Left kidney (tissue), 8 donors: Measurements from ENCODE around the gene PTP4A2. TPM values are rescaled to one million over a fixed set of nuclear protein-coding genes. Genes with fewer than 3 reads are reported as not detected.

Source experiments
- DNase-seq: peaks from one replicate; pipeline ENCODE4 v3.0.0-alpha.2; 2013
- long read RNA-seq, 8 donors: transcript quantifications; one replicate each; lab custom pipeline, GENCODE V29; 2026
- polyA plus RNA-seq: library from polyadenylated mRNA; unstranded; fragments of 120-200 nt; gene quantifications from one replicate; pipeline ENCODE4 v1.2.1, GENCODE V29; 2013; ENCODE audit not compliant: insufficient read length

PTP4A2 gene
- polyA plus RNA-seq = 240 TPM
- long read RNA-seq, donor 1, transcript PTP4A2-218 (5 exons, 3,353 nt) = major isoform, 55 of 122 reads
- long read RNA-seq, donor 1, transcript PTP4A2-221 (6 exons, 3,921 nt) = minor isoform, 36 of 122 reads
- long read RNA-seq, donor 1, transcript PTP4A2-206 (2 exons, 1,551 nt) = minor isoform, 5 of 122 reads
- long read RNA-seq, donor 1, partial matches to known transcripts = 17 of 122 reads
- long read RNA-seq, donor 1, other reads (novel, unspliced or antisense) = 5 of 122 reads
- long read RNA-seq, donor 2, transcript PTP4A2-221 (6 exons, 3,921 nt) = minor isoform, 19 of 83 reads
- long read RNA-seq, donor 2, transcript PTP4A2-218 (5 exons, 3,353 nt) = major isoform, 42 of 83 reads
- long read RNA-seq, donor 2, transcript PTP4A2-201 (4 exons, 1,032 nt) = minor isoform, 8 of 83 reads
- long read RNA-seq, donor 2, partial matches to known transcripts = 7 of 83 reads
- long read RNA-seq, donor 2, other reads (novel, unspliced or antisense) = 0 of 83 reads
- long read RNA-seq, donor 3, transcript PTP4A2-221 (6 exons, 3,921 nt) = minor isoform, 21 of 156 reads
- long read RNA-seq, donor 3, transcript PTP4A2-218 (5 exons, 3,353 nt) = major isoform, 56 of 156 reads
- long read RNA-seq, donor 3, transcript PTP4A2-201 (4 exons, 1,032 nt) = minor isoform, 8 of 156 reads
- long read RNA-seq, donor 3, partial matches to known transcripts = 68 of 156 reads
- long read RNA-seq, donor 3, other reads (novel, unspliced or antisense) = 0 of 156 reads
- long read RNA-seq, donor 4, partial matches to known transcripts = 0 of 9 reads
- long read RNA-seq, donor 4, other reads (novel, unspliced or antisense) = 0 of 9 reads
- long read RNA-seq, donor 5, transcript PTP4A2-201 (4 exons, 1,032 nt) = minor isoform, 6 of 101 reads
- long read RNA-seq, donor 5, transcript PTP4A2-221 (6 exons, 3,921 nt) = minor isoform, 20 of 101 reads
- long read RNA-seq, donor 5, transcript PTP4A2-218 (5 exons, 3,353 nt) = major isoform, 59 of 101 reads
- long read RNA-seq, donor 5, partial matches to known transcripts = 8 of 101 reads
- long read RNA-seq, donor 5, other reads (novel, unspliced or antisense) = 0 of 101 reads
- long read RNA-seq, donor 6, transcript PTP4A2-218 (5 exons, 3,353 nt) = major isoform, 35 of 144 reads
- long read RNA-seq, donor 6, transcript PTP4A2-221 (6 exons, 3,921 nt) = minor isoform, 24 of 144 reads
- long read RNA-seq, donor 6, partial matches to known transcripts = 77 of 144 reads
- long read RNA-seq, donor 6, other reads (novel, unspliced or antisense) = 0 of 144 reads
- long read RNA-seq, donor 7, transcript PTP4A2-206 (2 exons, 1,551 nt) = minor isoform, 5 of 131 reads
- long read RNA-seq, donor 7, transcript PTP4A2-218 (5 exons, 3,353 nt) = major isoform, 58 of 131 reads
- long read RNA-seq, donor 7, transcript PTP4A2-201 (4 exons, 1,032 nt) = minor isoform, 10 of 131 reads
- long read RNA-seq, donor 7, transcript PTP4A2-221 (6 exons, 3,921 nt) = minor isoform, 36 of 131 reads
- long read RNA-seq, donor 7, partial matches to known transcripts = 19 of 131 reads
- long read RNA-seq, donor 7, other reads (novel, unspliced or antisense) = 0 of 131 reads
- long read RNA-seq, donor 8, transcript PTP4A2-221 (6 exons, 3,921 nt) = major isoform, 14 of 32 reads
- long read RNA-seq, donor 8, transcript PTP4A2-218 (5 exons, 3,353 nt) = minor isoform, 12 of 32 reads
- long read RNA-seq, donor 8, partial matches to known transcripts = 0 of 32 reads
- long read RNA-seq, donor 8, other reads (novel, unspliced or antisense) = 0 of 32 reads

- peak; percentile 87 for DNase-seq
Measured at GRCh38 chr1:31938184-31938975, at the start of gene PTP4A2. Gene PTP4A2 (minus strand): TSS chr1:31938368. CDS start chr1:31919065, 19,303 bp downstream.

GRCh38 chr1:31987135-31987619, 49.0 kb upstream of the PTP4A2 start:
- DNase-seq = no peak

- DNase-seq = no peak
Measured at GRCh38 chr1:31985430-31985829, 47.3 kb upstream of the PTP4A2 start.

- DNase-seq = no peak
Measured at GRCh38 chr1:31984419-31985347, 46.5 kb upstream of the PTP4A2 start.

GRCh38 chr1:31981972-31982371, 43.8 kb upstream of the PTP4A2 start:
- DNase-seq = peak; percentile 21

GRCh38 chr1:31981456-31981839, 43.3 kb upstream of the PTP4A2 start:
- no peak for DNase-seq

- no peak for DNase-seq
Measured at GRCh38 chr1:31980835-31981455, 42.8 kb upstream of the PTP4A2 start.

GRCh38 chr1:31978843-31979400, 40.8 kb upstream of the PTP4A2 start:
- no peak for DNase-seq

- DNase-seq = no peak
Measured at GRCh38 chr1:31977385-31978131, 39.4 kb upstream of the PTP4A2 start.

GRCh38 chr1:31976401-31976800, 38.2 kb upstream of the PTP4A2 start:
- DNase-seq = no peak

- no peak for DNase-seq
Measured at GRCh38 chr1:31970873-31971272, 32.7 kb upstream of the PTP4A2 start.

GRCh38 chr1:31961536-31961935, 23.4 kb upstream of the PTP4A2 start:
- no peak for DNase-seq

- DNase-seq = no peak
Measured at GRCh38 chr1:31959521-31960340, 21.6 kb upstream of the PTP4A2 start.

GRCh38 chr1:31957701-31958674, 19.8 kb upstream of the PTP4A2 start:
- DNase-seq = no peak
